Measurements from ENCODE around the gene ZNF566.

DNA sequence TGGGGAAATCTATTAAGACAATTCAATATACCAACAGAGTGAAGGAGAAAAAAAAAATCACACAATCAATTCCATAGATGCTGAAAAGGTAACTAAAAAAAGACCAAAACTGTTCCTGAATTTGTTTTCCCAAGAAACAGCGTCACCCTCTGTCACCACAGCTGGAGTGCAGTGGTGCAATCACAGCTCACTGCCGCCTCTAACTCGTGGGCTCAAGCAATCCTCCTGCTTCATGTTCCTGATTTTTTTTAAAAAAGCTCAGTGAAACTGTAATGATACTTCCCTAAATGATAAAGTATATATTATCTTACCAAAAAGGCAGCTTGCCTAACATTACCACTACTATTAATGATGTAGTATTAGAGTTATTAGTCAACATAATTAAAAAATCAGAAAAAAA, 90.8 kb downstream of the ZNF566 start:
- TF ChIP-seq, protein P1, sequence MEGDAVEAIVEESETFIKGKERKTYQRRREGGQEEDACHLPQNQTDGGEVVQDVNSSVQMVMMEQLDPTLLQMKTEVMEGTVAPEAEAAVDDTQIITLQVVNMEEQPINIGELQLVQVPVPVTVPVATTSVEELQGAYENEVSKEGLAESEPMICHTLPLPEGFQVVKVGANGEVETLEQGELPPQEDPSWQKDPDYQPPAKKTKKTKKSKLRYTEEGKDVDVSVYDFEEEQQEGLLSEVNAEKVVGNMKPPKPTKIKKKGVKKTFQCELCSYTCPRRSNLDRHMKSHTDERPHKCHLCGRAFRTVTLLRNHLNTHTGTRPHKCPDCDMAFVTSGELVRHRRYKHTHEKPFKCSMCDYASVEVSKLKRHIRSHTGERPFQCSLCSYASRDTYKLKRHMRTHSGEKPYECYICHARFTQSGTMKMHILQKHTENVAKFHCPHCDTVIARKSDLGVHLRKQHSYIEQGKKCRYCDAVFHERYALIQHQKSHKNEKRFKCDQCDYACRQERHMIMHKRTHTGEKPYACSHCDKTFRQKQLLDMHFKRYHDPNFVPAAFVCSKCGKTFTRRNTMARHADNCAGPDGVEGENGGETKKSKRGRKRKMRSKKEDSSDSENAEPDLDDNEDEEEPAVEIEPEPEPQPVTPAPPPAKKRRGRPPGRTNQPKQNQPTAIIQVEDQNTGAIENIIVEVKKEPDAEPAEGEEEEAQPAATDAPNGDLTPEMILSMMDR (IDR thresholded peaks at IDR 0.05; ENCODE audit: low read depth, low read length, poor library complexity, severe bottlenecking): no peak
- TF ChIP-seq EZH2phosphoT487 (IDR thresholded peaks at IDR 0.05; ENCODE audit: borderline replicate concordance, low read length): no peak
